GM18498 (cell line): ENCODE measurements around the gene OR51A4.
"Not testable (repeated sequence)": the region's sequence is repeated elsewhere in the genome, so short reads cannot be mapped to it uniquely, and the experiment has no call there.

Source experiments
- ATAC-seq: cut with Tn5 transposase; IDR thresholded peaks from one replicate; pipeline ENCODE4 v1.9.1; 2021; ENCODE audit warnings: mild to moderate bottlenecking, moderate library complexity; ENCODE audit not compliant: unreplicated experiment

The OR51A4 gene

DNA sequence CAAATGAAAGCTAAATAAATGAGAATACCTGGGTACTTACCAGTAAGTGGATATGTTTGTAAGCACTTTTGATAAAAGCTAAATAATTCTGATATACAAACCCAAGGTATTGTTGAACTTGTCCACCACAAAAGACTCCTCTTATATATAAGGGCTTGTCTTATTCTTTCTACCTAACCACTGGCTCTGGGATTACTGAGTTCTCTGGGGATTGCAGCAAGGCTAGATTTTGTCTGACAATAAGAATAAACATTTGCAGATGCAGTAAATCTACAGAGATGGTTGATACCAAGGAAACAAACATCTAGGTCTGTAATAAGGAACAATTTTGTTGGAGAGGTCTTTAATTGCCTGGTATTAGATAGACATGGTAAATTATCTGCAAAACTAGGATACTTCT lies at the start of gene OR51A4:
Gene OR51A4, minus strand, starts transcription at position 101 of the 400 bp plus-strand sequence. CDS start 505 bp downstream, outside the sequence.
- ATAC-seq: no peak

DNA sequence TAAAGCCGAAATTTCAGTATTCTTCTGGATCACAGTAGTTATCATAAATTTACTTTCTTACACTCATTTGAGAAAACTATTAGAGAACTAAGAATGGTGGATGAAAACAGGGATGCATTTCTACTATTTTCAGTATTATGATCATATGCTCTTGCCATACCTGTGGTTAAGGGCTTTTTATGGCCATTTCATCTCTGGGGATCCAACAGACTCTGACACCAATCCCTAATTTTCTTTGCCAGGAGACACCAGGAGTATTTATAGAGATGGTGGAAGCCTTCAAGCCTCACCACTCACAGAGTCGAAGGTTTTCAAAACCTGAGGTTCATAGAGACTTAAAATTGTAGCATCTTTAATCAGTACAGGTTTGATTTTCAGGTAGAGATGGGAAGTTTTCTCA lies 47.1 kb upstream of the OR51A4 start, which contains the start of gene OR51L1:
Gene OR51L1, plus strand, starts transcription at position 301 of the 400 bp plus-strand sequence. CDS start 4,132 bp downstream, outside the sequence.
- no peak for ATAC-seq

- ATAC-seq: no peak
Observed at GRCh38 chr11:4991060-4991459, 43.7 kb upstream of the OR51A4 start.

DNA sequence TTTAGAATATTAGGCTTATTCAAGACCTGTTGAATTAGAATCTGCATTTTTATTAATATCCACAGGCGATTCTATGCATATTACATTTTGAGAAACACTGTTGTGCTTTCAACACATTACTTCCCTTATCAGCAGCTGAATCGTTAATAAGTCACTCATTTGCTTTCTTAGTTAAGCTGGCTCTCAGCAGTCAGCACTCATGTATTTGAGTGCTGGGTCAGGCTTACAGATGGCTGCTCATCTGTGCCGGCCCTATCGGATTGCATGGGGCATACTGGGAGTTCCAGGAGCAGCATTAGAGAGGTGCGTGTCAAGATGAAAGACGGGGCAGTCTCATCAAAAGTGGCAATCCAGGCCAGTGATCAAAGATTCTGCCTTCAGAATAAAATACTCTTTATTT lies 36.4 kb upstream of the OR51A4 start:
- ATAC-seq: no peak

DNA sequence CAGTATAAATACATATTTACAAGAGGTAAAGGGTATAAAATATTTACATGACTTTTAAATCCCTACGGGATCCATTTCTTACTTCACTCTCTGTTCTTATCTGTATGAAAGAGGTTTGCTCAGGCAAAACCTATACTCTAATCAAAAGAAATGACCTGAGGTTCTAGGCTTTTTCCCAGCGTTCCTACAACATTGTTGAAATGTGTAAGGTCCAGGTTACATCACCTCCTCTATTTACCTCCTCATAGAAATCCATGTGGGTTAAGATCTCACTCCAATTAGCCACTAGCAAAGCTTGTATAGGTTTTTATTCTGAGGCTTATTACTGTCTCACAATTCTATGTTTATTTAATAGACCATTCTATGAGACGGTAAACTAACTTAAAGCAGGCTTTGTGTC lies 35.3 kb upstream of the OR51A4 start:
- no peak for ATAC-seq

GRCh38 chr11:4979036-4979435 lies 31.6 kb upstream of the OR51A4 start:
- ATAC-seq: no peak

DNA sequence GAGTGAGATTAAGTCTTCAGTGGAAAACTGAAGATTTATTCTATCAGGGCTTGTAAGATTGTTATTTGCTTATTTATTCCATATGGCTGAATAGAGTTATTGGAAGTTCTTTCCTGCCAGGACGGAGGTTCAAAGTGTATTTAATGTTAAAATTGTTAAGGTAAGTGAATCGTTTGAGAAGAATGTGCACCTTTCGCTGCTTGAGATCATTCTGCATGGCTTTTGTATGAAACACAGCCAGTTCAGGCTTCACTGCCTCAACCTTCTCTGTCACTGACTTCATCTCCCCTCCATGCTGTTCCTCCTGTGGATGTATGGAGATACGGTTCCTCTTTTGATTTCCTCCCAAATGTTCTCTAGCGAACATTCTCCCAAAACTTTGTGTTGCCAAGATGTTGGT lies 28.0 kb upstream of the OR51A4 start:
- ATAC-seq: no peak

DNA sequence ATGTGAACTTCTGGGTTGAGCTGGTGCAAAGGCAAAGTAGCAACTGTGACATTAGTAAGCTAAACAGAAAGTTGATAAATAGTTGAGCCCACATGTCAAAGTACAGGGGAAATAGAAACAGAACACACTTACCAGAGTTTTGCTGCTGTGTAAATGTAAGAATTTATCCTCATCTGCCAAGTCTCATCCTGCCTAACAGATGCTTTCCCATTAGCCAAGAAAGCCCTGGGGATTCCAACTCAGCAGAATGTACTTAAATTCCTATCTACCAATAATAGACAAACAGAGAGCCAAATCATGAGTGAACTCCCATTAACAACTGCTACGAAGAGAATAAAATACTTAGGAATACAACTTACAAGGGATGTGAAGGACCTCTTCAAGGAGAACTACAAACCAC lies 15.4 kb upstream of the OR51A4 start:
- no peak for ATAC-seq

GRCh38 chr11:4960877-4961276 lies 13.5 kb upstream of the OR51A4 start:
- no peak for ATAC-seq

DNA sequence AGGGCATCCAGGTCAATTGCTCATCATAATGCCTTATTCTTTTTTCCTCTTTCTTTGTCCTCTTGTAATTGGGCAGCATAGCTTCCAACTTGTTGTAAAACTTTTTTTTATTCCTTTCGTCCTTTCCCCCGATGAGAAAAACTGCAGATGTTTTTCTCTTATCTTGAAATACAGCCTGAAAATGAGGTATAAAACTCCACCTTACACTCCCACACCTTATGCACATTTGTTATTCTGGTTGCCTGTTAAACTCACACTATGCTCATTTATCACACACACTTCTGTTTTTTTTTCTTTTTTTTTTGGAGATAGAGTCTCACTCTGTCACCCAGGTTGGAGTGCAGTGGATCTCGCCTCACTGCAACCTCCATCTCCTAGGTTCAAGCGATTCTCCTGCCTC lies 10.0 kb upstream of the OR51A4 start:
- ATAC-seq: no peak

GRCh38 chr11:4955613-4956012 lies 8.2 kb upstream of the OR51A4 start, which contains the start of gene OR51A2:
OR51A2 (minus strand) TSS chr11:4955713; CDS start chr11:4955713, 0 bp downstream.
- ATAC-seq: not testable (repeated sequence)

GRCh38 chr11:4936745-4937144 lies 10.7 kb downstream of the OR51A4 start:
- no peak for ATAC-seq

DNA sequence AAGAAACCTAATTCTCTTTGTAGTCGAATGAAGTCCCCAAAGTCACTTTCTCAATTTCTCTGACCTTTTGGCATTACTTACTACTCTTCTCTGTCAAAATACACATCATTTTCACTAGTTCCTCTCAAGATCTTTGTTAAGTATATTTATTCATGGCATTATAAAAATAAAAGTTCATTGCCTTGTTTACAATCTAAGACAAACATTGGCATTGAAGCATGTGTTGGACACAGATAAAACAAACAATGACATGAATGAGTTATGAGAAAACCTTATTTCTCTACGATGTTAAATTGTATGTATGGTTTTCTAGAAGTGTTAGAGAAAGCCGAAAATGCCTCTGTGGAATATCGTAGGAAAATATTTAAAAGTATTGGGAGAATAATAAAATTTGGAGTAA lies 14.7 kb downstream of the OR51A4 start:
- ATAC-seq: no peak

GRCh38 chr11:4926608-4927007 lies 20.8 kb downstream of the OR51A4 start:
- ATAC-seq: no peak

DNA sequence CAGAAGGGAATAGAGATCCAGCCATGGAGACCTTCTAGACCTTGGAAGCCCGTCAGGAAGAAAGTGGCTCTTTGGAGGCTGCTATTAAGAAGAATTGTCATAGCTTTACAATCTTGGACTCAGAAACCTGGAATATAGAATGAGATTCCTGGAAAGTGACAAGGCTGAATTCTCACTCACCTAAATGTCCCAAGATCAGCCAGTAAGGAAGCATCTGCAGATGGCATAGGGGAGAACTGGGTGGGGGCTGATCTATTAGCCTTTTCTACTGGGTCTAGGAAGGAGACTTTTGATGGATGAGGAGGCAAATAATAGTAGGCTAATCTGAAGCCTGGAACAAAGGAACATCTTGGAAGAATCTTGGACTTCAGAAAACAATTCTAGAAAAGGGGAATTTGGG lies 23.2 kb downstream of the OR51A4 start, which contains the start of gene OR51G1:
Gene OR51G1, minus strand, starts transcription at position 101 of the 400 bp plus-strand sequence. Its CDS starts 0 bp downstream, at position 101.
- ATAC-seq: no peak

DNA sequence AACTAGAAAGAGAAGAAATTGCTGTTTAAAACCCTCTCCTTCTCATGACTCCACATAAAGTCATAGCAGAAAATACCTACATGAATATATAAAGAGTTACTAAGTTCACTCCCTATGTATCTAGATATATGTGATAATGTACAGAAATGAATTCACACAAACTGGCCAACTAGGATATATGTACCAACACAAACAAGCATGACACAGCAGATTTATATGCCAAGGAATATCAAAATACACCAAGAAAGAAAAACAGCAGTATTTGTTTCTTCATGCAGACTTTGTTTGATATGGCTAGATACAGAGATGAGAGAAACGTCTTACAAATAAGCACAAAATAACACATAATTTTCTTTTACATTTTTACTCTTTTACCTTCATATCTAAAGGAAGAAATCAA lies 25.1 kb downstream of the OR51A4 start:
- no peak for ATAC-seq

- no peak for ATAC-seq
Observed at GRCh38 chr11:4921796-4922195, 25.6 kb downstream of the OR51A4 start.

DNA sequence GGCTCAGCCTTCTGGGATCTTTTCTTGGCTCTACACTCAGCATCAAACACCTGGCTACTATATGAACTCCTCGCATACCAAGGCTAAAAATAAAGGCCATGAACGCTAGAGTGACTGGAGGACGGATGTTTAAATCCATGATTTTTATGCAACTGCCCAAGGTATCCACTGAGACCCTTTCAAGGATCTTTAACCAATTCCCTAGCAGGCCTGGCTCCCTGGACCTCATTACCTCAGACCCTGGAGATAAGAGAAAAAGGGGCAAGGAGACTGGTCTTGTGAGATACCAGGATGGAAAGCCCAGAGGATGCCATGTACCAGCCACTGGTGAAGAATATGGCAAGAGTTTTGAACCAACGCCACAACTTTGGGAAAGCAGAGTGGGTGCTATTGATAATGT lies 28.2 kb downstream of the OR51A4 start, which contains the start of gene OR51G2:
Gene OR51G2, minus strand, starts transcription at position 101 of the 400 bp plus-strand sequence. CDS start 3,687 bp downstream, outside the sequence.
- no peak for ATAC-seq

- ATAC-seq: no peak
Observed at GRCh38 chr11:4916581-4916980, 30.8 kb downstream of the OR51A4 start.

DNA sequence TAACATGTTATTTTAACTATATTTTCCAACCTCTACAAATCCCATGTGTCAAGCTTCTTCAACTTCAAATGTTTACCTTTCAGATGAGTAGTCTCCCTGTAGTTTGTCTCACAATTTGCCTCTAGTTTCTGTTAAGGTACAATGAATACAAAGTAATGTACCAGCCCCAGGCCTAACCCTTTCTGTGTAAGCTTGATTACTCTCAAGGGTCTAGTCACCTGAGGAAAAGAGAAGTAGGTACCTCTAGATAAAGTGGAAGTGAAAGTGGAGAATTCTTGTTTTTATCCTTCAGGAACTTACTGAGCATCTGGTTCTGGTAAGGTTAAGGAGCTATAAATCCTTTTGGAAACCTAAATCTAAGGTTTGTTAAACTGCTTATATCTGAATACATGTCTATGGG lies 43.9 kb downstream of the OR51A4 start, which contains the start of gene OR51A7:
Gene OR51A7, plus strand, starts transcription at position 300 of the 400 bp plus-strand sequence. CDS start 3,587 bp downstream, outside the sequence.
- ATAC-seq: no peak
